EL (cell line): ENCODE data around the gene ALPI.

Experiments used
- DNase-seq: peaks from one replicate; pipeline ENCODE4 v3.0.0-alpha.2; 2016

ALPI gene

DNA sequence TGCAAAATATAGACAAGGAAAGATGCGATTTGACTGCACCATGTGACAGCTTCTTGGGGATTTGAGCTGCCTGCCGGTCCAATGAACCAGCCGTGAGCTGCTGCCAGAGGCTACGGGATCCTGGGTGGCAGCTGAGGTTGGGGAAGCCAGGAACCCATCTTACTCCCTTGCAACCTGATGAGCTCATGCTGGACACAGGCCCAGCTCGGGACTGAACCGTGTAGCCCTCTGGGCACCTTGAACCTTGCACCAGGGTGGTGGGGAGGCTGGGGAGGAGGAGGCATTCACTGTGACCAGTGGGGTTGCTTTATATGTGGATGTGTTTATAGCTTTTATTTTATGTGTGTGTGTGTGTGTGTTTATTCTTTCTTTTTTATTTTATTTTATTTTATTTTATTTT is 9.1 kb downstream of the ALPI start:
- no peak for DNase-seq

DNA sequence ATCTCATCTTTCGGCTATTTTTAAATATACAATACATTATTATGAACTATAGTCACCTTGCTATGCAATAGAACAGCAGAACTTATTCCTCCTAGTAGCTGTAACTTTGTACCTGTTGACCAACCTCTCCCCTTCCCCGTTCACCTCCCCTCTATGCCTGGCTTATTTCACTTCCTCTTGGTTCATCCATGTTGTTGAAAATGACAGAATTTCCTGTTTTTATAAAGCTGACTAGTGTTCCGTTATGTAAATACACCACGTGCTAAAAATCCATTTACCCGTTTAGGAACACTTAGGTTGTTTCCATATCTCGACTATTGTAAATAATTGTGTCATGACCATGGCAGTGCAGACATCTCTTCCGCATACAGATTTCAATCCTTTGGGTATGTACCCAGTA is 10.3 kb downstream of the ALPI start:
- DNase-seq, result no peak

DNA sequence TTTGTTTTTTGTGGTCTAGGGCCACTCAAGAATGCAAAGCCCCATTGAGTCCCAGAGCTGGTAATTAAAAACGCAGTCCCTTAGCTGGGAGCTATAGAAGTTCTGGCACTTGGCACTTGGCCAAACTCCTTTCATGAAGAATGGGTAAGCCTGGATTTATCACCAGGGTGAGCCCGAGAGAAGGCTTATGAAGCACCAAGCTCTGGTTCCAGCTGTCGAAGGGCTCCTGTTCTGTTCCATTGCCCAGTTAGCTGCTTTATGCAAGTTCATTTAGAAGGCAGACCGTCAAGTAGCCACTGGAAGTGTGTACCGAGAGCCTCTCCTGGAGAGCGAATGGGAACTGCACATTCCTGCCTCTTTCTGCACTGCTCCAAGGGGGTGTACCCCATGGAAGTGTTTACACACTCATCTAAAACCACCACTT is 17.5 kb downstream of the ALPI start:
- no peak for DNase-seq

DNA sequence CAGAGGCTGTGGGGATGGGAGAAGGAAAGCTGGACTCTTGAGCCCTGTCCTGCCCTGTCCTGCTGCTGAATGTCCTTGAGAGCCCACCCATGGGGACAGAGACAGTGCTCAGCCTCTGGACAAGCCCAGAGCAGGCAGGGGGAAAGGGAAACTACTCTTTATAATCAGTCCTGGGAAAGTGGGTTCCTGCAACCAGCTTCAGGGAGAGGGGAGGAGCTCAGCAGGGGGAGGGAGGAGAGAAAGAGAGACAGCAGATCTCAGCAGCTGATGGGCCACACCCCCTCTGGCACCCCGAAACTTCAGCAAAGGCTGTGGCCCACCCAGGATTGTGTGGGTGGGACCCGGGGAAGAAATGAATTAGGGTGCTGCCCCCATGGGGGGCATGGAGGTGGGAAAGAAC is 20.1 kb downstream of the ALPI start:
- no peak for DNase-seq

DNA sequence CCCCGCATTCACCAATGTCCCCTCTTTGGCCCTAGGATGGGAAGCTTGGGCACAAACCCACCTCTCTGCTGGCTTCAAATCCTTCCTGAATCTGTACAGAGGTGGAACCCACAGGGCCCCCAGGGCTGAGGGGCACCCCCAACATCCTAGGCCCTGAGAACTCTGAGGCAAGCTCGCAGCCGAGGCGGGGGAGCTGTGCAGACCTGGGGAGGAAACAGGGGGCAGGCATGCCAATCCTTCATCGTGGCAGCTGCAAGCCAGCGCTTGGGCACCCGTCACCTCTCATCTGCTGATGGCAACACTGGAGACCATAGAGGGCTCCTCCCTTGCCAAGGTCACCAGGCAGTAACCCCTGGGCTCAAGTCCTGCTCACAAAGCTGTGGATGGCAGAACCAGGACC is 20.8 kb downstream of the ALPI start:
- no peak for DNase-seq

DNA sequence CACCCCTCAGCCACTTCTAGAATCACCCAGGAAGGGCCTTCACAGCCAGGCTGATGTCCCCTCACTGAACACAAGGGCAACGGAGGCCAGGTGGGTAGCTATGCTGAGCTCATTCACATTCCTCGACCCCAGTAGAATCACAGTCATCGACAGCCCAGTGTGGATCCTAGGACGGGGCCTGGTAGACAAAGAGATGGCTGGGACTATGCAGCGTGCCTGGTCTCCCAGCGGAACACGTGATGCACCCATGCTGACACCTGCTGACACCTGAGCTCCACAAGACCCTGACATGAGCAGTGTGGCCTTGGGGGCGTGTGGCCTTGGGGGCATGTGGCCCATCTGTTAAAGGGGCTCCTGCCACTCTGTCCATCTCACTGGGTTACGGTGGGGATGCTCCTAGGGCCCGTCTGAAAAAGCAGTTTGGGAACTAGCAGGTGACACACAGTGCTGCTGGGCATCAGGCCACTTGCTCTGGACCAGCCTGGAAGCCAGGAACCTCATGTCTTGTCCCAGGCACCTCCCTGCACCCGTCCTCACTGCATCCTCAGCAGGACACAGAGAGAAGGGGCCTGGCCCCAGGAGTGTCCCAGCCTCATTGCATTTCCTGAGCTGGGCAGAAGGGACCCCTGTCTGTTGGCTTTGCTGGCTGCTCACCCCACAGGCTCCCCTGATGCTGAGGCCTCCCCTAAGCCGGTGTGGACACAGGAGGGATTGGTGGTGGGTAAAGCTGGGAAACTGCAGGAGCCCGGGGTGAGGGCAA is 22.0 kb downstream of the ALPI start:
- DNase-seq, result no peak

DNA sequence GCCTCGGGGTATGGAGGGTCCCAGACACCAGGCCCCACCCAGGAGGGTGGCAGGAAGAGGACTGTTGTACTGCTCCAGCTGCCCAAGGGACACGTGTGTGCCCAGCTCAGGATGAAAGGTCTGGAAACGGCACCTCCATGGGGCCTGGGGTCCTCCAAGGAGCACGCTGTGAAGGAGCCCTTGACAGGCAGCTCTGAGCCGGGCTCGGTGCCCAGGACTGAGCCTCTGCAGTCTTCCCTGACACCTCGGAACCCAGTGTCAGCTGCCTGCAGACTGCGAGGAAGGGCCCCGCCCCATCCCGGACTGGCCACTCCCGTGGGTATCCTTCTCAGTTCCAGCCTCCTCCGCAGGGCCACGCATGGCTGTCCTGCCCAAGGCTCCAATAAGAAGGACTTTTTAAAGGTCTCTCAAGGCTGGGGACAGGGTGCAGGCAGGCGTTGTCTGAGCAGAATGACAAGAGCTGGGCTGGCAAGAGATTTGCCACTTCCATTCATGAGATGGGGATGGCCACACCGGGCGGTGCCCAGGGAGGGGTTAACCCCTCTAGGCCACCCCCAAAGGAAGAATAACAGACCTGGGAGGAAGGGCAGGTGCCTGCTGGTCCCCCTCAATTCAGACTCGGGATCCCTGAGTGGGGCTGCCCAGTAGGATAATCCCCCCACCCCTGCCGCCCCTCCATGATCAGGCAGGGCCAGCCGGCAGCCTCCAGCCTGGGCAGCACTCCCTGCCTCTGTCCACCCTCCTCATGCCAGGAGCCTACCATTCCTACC is 22.8 kb downstream of the ALPI start:
- no peak for DNase-seq

DNA sequence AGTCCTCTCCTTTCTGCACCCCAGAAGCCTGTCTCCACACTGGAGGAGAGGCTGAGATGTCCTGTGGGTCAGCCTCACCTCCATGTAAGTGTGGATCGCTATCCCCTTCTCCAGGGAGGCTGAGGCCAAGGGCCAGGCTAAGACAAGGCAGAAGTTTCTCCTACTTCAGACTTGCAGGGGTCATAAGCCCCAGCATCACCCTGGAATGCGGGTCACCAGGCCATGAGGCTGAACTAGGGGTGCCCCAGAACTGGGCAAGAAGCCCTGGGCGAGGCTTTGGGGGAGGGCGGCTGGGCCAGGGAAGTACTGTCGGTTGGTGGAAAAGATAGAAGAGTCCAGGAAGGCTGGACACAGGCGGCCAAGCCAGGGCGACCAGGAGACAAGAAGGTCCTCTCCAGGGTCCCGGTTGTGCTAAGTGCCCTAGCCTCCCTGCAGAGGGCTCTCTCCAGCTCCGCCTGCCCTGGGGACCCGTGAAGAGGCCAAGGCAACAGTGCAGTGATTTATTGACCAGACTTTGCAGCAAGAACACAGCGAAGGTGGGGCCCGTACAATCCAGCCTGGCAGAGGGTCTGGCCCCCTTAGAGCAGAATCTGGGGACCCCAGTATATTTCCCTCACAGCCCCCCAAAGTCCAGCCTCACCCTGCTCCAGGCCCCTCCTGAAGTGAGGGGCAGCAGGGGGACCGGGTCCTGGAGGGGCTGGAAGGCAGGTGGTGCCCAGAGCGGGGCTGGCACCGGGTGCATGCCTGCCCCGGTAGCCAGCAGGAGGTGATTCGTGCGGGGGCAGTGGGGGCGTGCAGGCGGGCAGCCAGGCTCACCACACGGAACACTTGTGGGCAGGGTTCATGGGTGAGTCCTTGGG is 23.6 kb downstream of the ALPI start:
- DNase-seq, result no peak

DNA sequence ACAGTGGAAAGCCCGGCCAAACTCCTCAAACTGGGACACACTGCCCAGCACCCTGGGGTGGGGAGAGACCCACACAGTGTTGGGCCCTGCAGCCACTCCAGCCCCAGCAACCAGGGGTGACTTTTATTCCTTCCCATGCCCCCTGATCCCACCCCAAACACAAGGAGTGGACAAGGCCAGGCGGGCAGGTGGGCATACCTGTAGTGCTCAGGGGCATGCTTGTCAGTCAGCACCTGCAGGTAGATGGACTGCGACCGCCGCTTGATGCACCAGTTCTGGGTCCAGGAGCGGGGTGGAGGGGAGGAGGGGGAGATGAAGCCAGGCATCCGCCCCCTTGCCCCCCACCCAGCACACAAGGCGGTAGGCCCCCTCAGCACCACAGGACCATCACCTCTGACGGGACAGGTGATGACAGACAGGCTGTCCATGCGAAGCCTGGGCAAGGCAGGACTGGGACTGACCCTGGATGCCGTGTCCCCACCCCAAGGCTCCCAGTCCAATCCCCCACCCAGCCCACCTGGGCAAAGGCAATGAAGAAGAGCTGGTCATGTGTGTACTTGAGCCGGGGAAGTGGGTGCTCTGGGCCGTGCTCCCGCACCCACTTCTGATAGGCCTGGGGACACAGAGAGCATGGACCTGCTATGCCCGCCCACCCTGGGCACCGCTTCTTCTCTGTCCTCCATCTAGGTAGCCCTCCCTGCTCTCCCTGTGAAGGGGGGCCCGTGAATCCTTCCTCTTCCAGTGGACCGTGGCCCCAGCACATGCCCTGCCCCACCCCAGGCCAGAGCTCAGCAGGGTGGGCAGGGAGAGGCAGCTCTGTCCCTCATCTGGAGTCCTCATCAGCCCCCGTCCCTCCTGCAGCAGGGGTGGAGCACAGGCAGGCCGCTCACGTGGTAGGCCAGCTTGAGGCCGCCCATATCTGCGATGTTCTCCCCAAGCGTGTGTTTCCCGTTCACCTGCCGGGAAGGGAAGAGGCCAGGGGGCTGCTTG is 24.5 kb downstream of the ALPI start:
- DNase-seq, result no peak

DNA sequence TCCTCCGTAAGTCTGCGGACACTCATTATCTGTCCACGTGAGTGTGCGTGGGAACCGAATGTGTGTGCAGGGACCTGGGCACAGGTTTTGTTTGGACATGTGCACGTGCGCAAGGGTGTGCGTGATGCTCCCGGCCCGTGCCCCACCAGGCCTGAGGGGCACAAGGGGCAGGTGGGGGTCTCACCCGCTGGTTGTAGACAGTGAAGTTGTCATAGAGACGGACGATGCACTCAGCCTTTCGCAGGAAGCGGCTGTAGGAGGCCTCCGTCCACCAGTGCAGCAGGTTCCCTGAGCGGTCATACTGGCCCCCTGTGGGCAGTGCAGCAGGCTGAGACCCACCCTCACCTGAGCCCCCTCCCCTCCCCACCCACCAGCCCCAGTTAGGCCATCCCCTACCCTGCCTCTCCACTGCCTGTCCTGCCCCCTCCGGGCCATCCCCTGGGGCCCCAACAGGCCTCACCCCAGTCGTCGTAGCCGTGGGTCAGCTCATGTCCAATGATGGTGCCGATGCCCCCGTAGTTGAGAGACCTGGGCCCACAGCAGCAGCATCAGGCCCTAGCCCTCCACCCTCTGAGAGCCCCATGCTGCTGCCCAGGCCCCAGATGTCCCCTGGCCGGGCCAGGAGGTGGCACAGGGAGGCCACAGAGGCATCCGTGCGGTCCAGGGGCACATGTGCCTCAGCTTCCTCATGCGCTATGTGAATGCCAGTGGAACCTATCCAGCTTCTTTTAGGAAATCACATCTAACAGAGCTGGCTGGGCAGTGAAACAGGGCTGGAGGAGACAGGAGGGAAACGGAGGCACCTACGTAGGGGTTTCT is 25.6 kb downstream of the ALPI start:
- DNase-seq, result no peak

DNA sequence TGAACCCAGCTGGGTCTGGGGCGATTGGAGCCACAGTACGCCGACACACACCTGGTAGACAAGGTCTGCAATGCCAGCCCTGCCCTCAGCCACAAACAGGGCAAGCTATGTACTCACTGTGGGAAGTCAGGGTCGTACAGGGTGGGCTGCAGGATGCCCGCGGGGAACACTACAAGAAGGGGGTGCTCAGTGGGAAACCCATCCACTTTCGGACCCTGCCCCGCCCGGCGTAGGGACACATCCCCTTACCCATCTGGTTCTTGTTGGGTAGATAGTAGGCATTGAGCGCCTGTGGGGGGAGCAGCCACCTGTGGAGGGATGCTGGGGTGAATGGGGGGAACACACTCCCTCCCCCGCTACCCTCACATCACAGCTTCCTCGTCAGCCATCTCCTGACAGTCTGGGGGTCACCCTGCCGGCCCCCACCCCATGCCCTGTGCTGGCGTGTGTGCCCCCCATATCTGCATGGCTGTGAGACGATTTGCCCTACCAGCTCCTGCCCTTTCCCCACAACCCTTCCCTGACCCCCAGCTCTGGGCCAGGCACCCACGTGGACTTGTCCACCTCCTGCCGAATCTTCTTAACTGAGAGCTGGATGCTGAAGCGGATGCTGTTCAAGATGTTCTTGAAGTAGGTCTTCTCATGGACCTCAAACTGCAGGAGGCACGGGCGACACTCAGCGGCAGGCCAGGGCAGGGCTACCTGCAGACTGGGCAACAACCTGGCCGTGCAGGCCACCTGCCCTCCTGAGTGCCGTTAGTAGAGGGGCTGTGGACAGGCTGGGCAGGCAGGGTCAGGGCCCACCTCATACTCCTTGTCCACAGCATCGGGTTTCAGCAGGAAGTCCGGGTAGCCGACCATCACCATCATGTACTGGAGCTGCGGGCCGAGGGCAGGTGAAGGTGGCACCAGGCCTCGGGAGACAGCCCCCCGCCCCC is 26.6 kb downstream of the ALPI start:
- DNase-seq, result no peak

DNA sequence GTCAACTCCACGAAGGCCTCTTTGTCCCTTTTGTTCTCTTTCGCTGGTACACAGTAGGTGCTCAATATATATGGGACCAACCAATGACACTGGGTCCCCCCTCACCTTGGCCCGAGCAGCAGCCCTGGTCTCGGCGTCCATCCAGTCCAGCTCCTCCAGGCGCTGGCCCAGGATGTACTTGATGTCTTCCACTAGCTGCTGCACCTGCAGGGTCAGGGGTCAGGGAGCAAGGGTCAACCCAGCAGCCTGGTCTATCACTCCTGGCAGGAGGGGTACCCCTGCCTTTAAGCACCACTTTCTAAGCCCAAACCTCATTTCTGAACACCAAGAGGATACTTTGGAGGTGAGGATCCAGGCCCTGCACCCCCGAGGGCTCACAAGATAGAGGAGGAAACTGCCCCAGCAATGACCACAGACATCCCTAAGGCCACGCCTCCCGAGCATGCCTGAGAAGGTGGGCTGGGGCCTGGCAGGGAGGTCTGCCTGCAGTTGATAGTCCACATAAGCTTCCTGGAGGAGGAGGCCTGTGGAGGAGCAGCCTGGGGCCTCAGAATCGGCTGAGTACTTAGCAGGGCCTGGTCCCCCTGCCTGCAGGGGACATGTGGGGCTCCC is 27.5 kb downstream of the ALPI start:
- DNase-seq, result no peak

DNA sequence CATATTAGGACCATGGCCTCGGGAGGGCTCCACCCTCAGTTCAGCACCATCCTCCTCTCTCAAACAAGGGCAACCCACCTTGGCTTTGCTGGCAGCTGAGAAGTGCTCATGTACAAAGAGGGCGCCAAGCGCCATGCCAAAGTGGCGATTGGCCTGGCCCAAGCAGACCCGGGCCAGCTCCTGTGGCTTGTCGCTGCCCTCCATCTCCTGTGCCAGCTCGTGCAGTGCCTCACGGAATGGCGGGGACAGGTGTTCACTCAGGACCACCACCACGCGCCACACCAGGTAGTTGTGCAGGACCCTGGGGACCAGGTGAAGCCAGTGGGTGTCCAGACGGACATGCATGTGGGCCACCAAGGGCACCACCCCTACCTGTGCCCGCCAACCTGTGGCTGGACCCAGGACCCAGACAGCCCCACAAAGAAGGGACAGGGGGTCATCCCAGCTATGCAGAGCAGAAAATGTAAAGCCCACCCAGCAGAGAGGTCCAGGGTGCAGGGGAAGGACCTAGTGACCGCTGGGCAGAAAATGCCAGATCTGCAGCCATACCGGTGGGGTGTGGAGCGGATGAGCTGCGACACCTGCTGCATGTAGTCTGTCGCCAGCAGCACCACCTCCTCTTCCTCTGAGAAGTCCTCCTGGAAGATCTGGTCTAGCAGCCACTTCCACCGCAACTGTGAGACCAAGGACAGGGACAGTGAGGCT is 28.1 kb downstream of the ALPI start:
- no peak for DNase-seq

DNA sequence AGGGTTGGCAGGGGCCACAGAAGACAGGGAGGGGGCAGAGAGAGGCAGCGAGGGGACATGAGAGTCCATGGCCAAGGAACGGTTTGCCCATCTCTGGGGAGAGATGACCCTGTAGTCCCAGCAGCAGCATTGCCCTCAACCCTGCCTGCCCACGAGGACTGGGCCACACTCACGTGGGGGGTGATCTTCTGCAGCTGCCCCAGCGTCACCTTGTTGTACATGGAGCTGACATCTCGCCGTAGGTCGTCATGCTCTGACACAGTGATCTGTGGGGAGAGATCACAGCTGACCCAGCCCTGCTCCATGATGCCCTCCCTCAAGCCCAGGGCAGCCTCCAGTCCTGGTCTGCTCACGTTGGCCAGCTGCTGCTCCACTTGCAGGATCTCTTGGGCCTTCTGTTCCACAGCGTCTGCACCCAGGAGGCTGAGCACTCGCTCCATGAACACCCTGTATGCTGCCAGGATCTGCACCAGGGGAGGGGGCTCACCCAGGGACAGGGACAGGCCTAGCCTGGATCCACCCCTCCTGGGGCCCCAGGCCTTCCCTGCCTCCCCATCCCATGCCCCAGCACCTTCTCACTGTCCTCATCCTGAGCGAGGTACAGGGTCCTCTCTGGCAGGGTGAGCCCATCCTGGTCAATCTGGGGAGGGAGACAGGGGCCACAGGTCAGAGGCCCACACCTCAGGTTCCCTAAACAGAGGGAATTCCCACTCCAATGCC is 28.8 kb downstream of the ALPI start:
- no peak for DNase-seq

DNA sequence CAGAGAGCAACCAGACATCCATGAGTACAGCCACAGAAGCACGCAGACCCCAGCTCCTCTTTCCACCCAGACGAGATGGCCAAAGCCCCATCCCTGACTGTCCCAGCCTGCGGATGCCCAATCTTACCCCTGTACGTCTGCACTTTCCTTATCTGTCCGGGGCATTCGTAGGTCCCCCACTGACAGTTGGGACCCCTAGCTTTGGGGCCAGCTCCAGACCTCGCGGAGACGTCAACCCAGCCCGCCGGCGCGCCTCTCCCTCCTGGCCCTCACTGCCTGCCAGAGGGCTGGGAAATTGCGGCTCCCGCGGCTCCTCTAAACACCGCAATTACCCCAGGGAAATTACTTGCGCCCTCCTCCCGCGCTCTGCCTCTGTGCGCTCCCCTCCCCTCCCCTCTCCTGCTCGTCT is 29.4 kb downstream of the ALPI start:
- no peak for DNase-seq

DNA sequence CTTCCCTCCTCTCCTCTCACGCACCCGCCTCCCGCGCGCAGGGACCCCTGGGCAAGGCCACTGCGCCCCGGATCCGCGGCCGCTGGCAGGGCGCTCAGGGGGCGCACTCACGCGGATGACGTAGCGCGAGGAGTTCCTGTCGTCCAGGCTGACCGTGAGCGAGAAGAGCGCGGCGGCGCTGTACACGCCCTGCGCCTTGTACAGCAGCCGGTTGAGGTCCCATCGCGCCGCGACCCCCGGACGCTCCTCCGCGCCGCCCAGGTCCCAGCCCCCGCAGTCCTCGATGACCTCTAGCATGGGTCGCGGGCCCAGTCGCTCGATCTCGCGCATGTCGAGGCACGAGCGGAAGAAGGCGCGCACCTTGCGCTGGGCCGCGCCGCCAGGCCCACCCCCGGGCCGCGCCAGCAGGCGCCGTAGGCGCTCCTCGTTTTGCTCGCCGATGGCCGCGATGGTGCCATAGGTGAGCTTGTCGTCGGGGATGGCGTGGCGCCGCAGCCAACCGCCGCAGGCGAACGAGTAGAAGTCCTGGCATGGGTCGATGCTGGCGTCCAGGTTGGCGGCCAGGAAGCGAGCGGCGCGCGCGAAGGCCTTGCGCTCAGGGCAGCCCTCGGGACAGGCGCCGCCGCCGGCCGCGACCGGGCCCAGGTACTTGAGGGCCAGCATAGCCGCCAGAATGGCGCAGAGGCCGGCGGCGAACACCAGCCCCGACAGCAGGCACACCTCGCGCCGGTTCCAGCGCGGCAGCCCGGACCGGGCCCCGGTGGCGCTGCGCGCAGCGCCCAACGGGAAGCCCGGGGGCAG is 30.0 kb downstream of the ALPI start:
- DNase-seq, result no peak

DNA sequence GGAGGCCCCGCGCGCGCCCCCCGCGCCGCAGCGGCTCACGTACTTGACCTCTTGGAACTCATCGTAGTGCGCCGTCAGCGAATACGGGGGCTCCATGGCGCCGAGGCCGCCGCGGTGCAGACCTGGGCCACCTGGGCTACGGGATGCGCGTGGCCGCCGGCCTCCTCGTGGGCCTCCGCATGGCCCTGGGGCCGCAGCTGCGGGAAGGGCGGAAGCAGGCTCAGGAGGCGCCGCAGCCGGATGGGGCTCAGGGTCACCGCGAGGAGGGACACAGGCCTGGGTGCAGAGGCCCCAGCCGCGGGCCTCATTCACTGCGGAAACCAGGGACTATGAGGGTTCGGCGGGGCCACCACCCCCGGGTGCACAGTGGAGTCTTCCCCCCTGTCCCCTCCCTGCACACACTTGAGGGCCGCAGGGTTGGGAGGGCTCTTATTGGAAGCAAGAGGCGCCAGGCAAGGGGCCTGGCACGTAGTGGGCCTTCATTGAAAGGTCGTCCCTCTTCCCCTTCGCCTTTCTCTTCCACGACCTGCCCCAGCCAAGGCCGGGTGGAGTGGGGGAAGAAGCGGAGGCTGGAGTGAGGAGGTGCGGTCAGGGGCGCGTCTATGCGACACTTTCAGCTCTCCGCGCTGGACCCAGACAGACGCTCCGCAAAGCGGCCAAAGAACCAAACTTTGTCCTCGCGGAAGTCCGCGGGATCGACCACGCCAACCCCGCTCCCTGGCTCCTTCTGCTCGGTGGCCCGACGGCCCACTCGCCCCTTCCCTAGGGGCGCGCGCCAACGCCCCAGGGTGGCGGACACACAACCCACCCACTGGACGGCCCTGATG is 30.8 kb downstream of the ALPI start:
- no peak for DNase-seq
